ENCODE data around the gene EXOC3L1.

DNA sequence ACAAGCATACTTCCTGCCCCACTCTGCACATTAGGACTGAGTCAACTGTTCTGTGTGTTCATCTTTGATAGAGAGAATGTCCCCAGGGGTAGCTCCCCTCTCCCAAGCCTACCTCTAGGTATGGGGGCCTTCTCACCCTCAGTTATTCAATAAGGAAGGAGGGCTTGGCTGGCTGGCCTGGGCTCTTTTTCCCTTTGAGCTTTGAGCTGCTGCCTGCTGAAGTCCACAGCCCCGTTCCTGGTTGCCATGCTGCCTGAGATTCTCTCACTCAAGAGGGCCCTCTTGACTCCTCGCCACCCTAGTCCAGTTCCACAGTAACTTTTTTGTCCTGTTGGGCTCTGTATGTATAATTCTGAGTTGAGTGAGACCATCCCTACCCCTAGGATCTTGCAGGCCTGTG, 44.2 kb downstream of the EXOC3L1 start:
- TF ChIP-seq CREB5 (CRISPR knock-in tag; IDR thresholded peaks at IDR 0.05; ENCODE audit: low read depth), result no peak
- no peak for TF ChIP-seq ZFP3 (CRISPR knock-in tag; IDR thresholded peaks at IDR 0.05)
- no peak for TF ChIP-seq ZNF70 (CRISPR knock-in tag; IDR thresholded peaks at IDR 0.05)
- TF ChIP-seq ZFP30 (CRISPR knock-in tag; IDR thresholded peaks at IDR 0.05), result no peak
- no peak for TF ChIP-seq TCF4 (CRISPR knock-in tag; IDR thresholded peaks at IDR 0.05; ENCODE audit: borderline replicate concordance)
- TF ChIP-seq SNAI2 (CRISPR knock-in tag; IDR thresholded peaks at IDR 0.05), result no peak
- TF ChIP-seq ESRRG (CRISPR knock-in tag; IDR thresholded peaks at IDR 0.05), result no peak
- TF ChIP-seq, protein P1, sequence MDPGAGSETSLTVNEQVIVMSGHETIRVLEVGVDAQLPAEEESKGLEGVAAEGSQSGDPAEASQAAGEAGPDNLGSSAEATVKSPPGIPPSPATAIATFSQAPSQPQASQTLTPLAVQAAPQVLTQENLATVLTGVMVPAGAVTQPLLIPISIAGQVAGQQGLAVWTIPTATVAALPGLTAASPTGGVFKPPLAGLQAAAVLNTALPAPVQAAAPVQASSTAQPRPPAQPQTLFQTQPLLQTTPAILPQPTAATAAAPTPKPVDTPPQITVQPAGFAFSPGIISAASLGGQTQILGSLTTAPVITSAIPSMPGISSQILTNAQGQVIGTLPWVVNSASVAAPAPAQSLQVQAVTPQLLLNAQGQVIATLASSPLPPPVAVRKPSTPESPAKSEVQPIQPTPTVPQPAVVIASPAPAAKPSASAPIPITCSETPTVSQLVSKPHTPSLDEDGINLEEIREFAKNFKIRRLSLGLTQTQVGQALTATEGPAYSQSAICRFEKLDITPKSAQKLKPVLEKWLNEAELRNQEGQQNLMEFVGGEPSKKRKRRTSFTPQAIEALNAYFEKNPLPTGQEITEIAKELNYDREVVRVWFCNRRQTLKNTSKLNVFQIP (CRISPR knock-in tag; IDR thresholded peaks at IDR 0.05; ENCODE audit: borderline replicate concordance, low read depth), result no peak
- TF ChIP-seq GLIS3 (CRISPR knock-in tag; IDR thresholded peaks at IDR 0.05), result no peak
- no peak for TF ChIP-seq BACH2 (CRISPR knock-in tag; IDR thresholded peaks at IDR 0.05; ENCODE audit: borderline replicate concordance)

All from SK-N-SH treated with all-trans-retinoic acid at 6 μM for 48 hours (cell line).